H1 (cell line): ENCODE measurements around the gene BCO1. TPM values are rescaled to one million over a fixed set of nuclear protein-coding genes. Genes with fewer than 3 reads are reported as not detected.

Source experiments
- ASH2L ChIP-seq: fragments of 200-600, 300-600 bp; sonication (generic); IDR thresholded peaks from one replicate; pipeline ENCODE4 v1.7.1; 2017; ENCODE audit warnings: low read length
- EGR1 ChIP-seq: IDR thresholded peaks from 2 replicates; pipeline ENCODE4 v1.6.1; 2011; ENCODE audit warnings: low read depth, low read length, borderline replicate concordance
- TBP ChIP-seq: IDR thresholded peaks from 2 replicates; pipeline ENCODE4 v1.6.1; 2011; ENCODE audit warnings: low read depth, low read length, improper control_type of control experiment
- polyA plus RNA-seq, 7 experiments: library from polyadenylated mRNA; depleted of rRNA in 3 of 7; stranded (reverse) in 5 of 7; unstranded in 2 of 7; fragments of >200 nt in 5 of 7; fragments of 200-250 nt in 2 of 7; gene quantifications; 1 replicate in 5 of 7; 2 replicates in 1 of 7; 4 replicates in 1 of 7; pipeline versions ENCODE4 v1.2.1 to v1.2.3, GENCODE V29; 2011 to 2013; ENCODE audit warnings: missing spikeins in 2 of 7, mixed read lengths in 2 of 7
- total RNA-seq: library from RNA; stranded (reverse); fragmentation: NEBNext Ultra II Directional; extraction: Animal tissue kit (Norgen Biotek cat#: 25700); gene quantifications from 2 replicates; pipeline ENCODE4 v1.2.1, GENCODE V29; 2021

Gene BCO1
- total and polyA plus RNA-seq, 2 of the 8 experiments (the other 6 are each of a cell fraction or from before 2014, with no cell fraction given): 0.21 TPM; not detected in 1

GRCh38 chr16:81189100-81189664 is 49.3 kb upstream of the BCO1 start (continued):
- TF ChIP-seq ASH2L (no peak), TBP (no peak), EGR1 (no peak)
- TF ChIP-seq, all 59 proteins: peak for 0
